Ovary (tissue), 9 donors: ENCODE measurements around the gene ATM. TPM values are rescaled to one million over a fixed set of nuclear protein-coding genes. Genes with fewer than 3 reads are reported as not detected.

ENCODE experiments used
- DNase-seq, 5 donors: peaks; one replicate each; pipeline ENCODE4 v3.0.0-alpha.2; 2019 to 2020
- H3K27ac ChIP-seq, 2 donors: fragments of 200-600 bp; one replicate each; pipeline versions ENCODE4 v1.5.1 to v1.8.0; 2019 to 2022
- H3K27me3 ChIP-seq: fragments of 200-600 bp; one replicate; pipeline ENCODE4 v1.8.0; 2022
- H3K36me3 ChIP-seq: fragments of 200-600 bp; sonication (generic); one replicate; pipeline ENCODE4 v1.5.1; 2019
- H3K4me1 ChIP-seq: one replicate; pipeline ENCODE4 v1.8.1; 2013; ENCODE audit warnings: mild to moderate bottlenecking, moderate library complexity; ENCODE audit not compliant: insufficient read depth
- H3K4me3 ChIP-seq: fragments of 200-600 bp; sonication (generic); one replicate; pipeline ENCODE4 v1.5.1; 2017
- H3K9me3 ChIP-seq, 2 donors: fragments of 200-600 bp in 1 of 2; sonication (generic) in 1 of 2; one replicate each; pipeline versions ENCODE4 v1.5.1 to v1.8.1; 2013 to 2019; ENCODE audit warnings: mild to moderate bottlenecking in 1 of 2, moderate library complexity in 1 of 2
- CTCF ChIP-seq, 3 donors: fragments of 450-650 bp in 2 of 3; fragments of 200-600 bp in 1 of 3; IDR thresholded peaks; one replicate each; pipeline versions ENCODE4 v1.5.1 to v1.8.0; 2016 to 2022; ENCODE audit warnings: antibody characterized with exemption in 3 of 3, mild to moderate bottlenecking in 1 of 3
- EP300 ChIP-seq: sonication (generic); formaldehyde crosslinking; IDR thresholded peaks from one replicate; pipeline ENCODE4 v1.6.1; 2017; ENCODE audit warnings: antibody characterized with exemption
- POLR2A ChIP-seq: fragments of 450-650 bp; IDR thresholded peaks from one replicate; pipeline ENCODE4 v1.6.1; 2017; ENCODE audit warnings: antibody characterized with exemption, mild to moderate bottlenecking, moderate library complexity
- WGBS, 3 donors: extraction: QIAGEN DNeasy Blood & Tissue Kit in 1 of 3; methylation state at CpG; one replicate each; pipeline versions ENCODE4 v1.1.5 to v1.1.7; 2013 to 2017; 5-methylcytosine and 5-hydroxymethylcytosine counted together
- intact Hi-C, 4 donors: fragments of 100-400 bp; cut with DNase I; formaldehyde crosslinking; loops; one replicate each; pipeline versions ENCODE4 v1.11.0 to v1.15.1; 2022 to 2023
- polyA plus RNA-seq, 2 donors: library from polyadenylated mRNA; stranded (reverse); fragments of 200-250 nt in 1 of 2; fragments of 350-450 nt in 1 of 2; fragmentation: Illumina TruSeq in 1 of 2; extraction: RNeasy Lipid Tissue Mini Kit (QIAGEN cat#74804) in 1 of 2; gene quantifications; one replicate each; pipeline ENCODE4 v1.2.3, GENCODE V29; 2013 to 2014
- total RNA-seq, 7 donors: library from RNA; depleted of rRNA in 2 of 7; stranded (reverse); fragments of >200 nt in 2 of 7; fragmentation: NEBNext Ultra II Directional in 3 of 7; extraction: Animal tissue kit (Norgen Biotek cat#: 25700) in 3 of 7; gene quantifications; one replicate each; pipeline versions ENCODE4 v1.1.0 to v1.2.4, GENCODE V29; 2016 to 2023
- donor health status: DM: no; HTN: no; CAD: no; lungs with moderate emphysema.
- donor health status: DM: no; HTN: no; CAD: no.
- donor health status: Bipolar disorder and iron deficiency.
- donor health status: DM: yes; HTN: yes; CAD: no.
- donor health status: DM: no; HTN: no; CAD: no.
- donor health status: DM: yes; HTN: yes; CAD: no.

The ATM gene
- total and polyA plus RNA-seq, 9 donors, result 29.2 to 104 (median 79.6) TPM

- peaks cover 5% of the 10 kb centered on the region for H3K4me1 ChIP-seq
- H3K27ac ChIP-seq, result no peak overlapping the region
- no peak for TF ChIP-seq CTCF (IDR thresholded peaks at IDR 0.05)
- TF ChIP-seq EP300, result no peak
- TF ChIP-seq POLR2A, result no peak
- no peaks in the 10 kb centered on the region for H3K27me3 ChIP-seq
- no peak for DNase-seq
- intact Hi-C loops, result loop anchor here in 2 of 4 donors (5.0 to 10.0 kb wide), 5 partner anchors 97 to 446 kb away; partner anchors contain the start of genes ACAT1 (in 2 of the 2), C11orf65 (in 1 of the 2), CUL5 (in 1 of the 2) and DDX10 (in 1 of the 2)
- H3K36me3 ChIP-seq, result no peaks in the 10 kb centered on the region
- no peaks in the 10 kb centered on the region for H3K9me3 ChIP-seq
- 0 to 1% (median 1%) methylated on average over 12 of the region's 12 CpGs for WGBS, 3 donors
- H3K4me3 ChIP-seq, result peak overlapping the region; percentile 92
These were observed 1.5 kb upstream of the ATM start for GRCh38 chr11:108221371-108221770.

- intact Hi-C loops, result loop anchor here in 2 of 4 donors (5.0 to 10.0 kb wide), 5 partner anchors 97 to 445 kb away; partner anchors contain the start of genes ACAT1 (in 2 of the 2), C11orf65 (in 1 of the 2), CUL5 (in 1 of the 2) and DDX10 (in 1 of the 2)
- 0 to 1% (median 0%) methylated on average over 29 of the region's 29 CpGs for WGBS, 3 donors
- DNase-seq, result no peak
- no peaks in the 10 kb centered on the region for H3K27me3 ChIP-seq
- peak overlapping the region; percentile 92 for H3K4me3 ChIP-seq
- no peaks in the 10 kb centered on the region for H3K9me3 ChIP-seq
- H3K4me1 ChIP-seq, result peaks cover 5% of the 10 kb centered on the region
- TF ChIP-seq CTCF (IDR thresholded peaks at IDR 0.05) (no peak), EP300 (no peak), POLR2A (no peak)
- H3K27ac ChIP-seq, result peak overlapping the region; percentile 56 to 80
- no peaks in the 10 kb centered on the region for H3K36me3 ChIP-seq
These were observed 825 bp upstream of the ATM start for GRCh38 chr11:108221911-108222573.

GRCh38 chr11:108223348-108224149 lies 682 bp downstream of the ATM start:
- intact Hi-C loops, result loop anchor here in 2 of 4 donors (5.0 to 10.0 kb wide), 5 partner anchors 99 to 444 kb away; partner anchors contain the start of genes ACAT1 (in 2 of the 2), C11orf65 (in 1 of the 2), CUL5 (in 1 of the 2) and DDX10 (in 1 of the 2)
- H3K4me3 ChIP-seq, result peak overlapping the region; percentile 71
- peak overlapping the region; percentile 30 to 95 for H3K27ac ChIP-seq
- H3K36me3 ChIP-seq, result no peaks in the 10 kb centered on the region
- no peaks in the 10 kb centered on the region for H3K9me3 ChIP-seq
- 2 to 5% (median 2%) methylated on average over 20 of the region's 20 CpGs for WGBS, 3 donors
- no peak for TF ChIP-seq POLR2A
- no peak for TF ChIP-seq EP300
- no peak for TF ChIP-seq CTCF (IDR thresholded peaks at IDR 0.05)
- H3K4me1 ChIP-seq, result peaks cover 5% of the 10 kb centered on the region
- DNase-seq, result no peak
- no peaks in the 10 kb centered on the region for H3K27me3 ChIP-seq

GRCh38 chr11:108224366-108224765 lies 1.5 kb downstream of the ATM start:
- Histone ChIP-seq H3K27ac (peak overlapping the region in 1 of 2 donors; percentile 95), H3K4me1 (peaks cover 5% of the 10 kb centered on the region)
- WGBS, 3 donors, result 61 to 68% (median 67%) methylated on average over 4 of the region's 4 CpGs

More at GRCh38 chr11:108224366-108224765, 1.5 kb downstream of the ATM start:
- Histone ChIP-seq H3K36me3 (no peaks in the 10 kb centered on the region), H3K9me3 (no peaks in the 10 kb centered on the region), H3K27me3 (no peaks in the 10 kb centered on the region), H3K4me3 (peak overlapping the region; percentile 71)
- no peak for DNase-seq
- no peak for TF ChIP-seq CTCF (IDR thresholded peaks at IDR 0.05)
- TF ChIP-seq POLR2A, result no peak
- no peak for TF ChIP-seq EP300
- intact Hi-C loops, result loop anchor here in 2 of 4 donors (5.0 to 10.0 kb wide), 5 partner anchors 100 to 443 kb away; partner anchors contain the start of genes ACAT1 (in 2 of the 2), C11orf65 (in 1 of the 2), CUL5 (in 1 of the 2) and DDX10 (in 1 of the 2)
